Loucy (cell line): ENCODE measurements around the gene ADCY7.

Experiments
- H2AFZ ChIP-seq: fragments of 200-600 bp; sonication (generic); 2 replicates; pipeline ENCODE4 v1.6.0; 2016; ENCODE audit warnings: antibody characterized with exemption, mild to moderate bottlenecking, low read length, moderate library complexity
- H3F3A ChIP-seq: fragments of 200-600 bp; 2 replicates; pipeline ENCODE4 v1.6.0; 2016; ENCODE audit warnings: antibody characterized with exemption, low read depth, mild to moderate bottlenecking
- H3K27me3 ChIP-seq: fragments of 200-600 bp; sonication (generic); 2 replicates; pipeline ENCODE4 v1.6.1; 2014; ENCODE audit warnings: low read length, mild to moderate bottlenecking; ENCODE audit not compliant: insufficient read depth, poor library complexity, severe bottlenecking
- H3K36me3 ChIP-seq: fragments of 200-600 bp; sonication (generic); 2 replicates; pipeline ENCODE4 v1.6.1; 2016; ENCODE audit warnings: low read length; ENCODE audit not compliant: insufficient read depth
- H3K4me1 ChIP-seq: fragments of 200-600 bp; sonication (generic); 2 replicates; pipeline ENCODE4 v1.5.1; 2014; ENCODE audit warnings: low read length, mild to moderate bottlenecking; ENCODE audit not compliant: insufficient read depth, poor library complexity, severe bottlenecking
- H3K4me2 ChIP-seq: fragments of 200-600 bp; sonication (generic); 2 replicates; pipeline ENCODE4 v1.6.0; 2014; ENCODE audit warnings: antibody characterized with exemption, low read length, low read depth, mild to moderate bottlenecking; ENCODE audit not compliant: poor library complexity, severe bottlenecking
- H3K4me3 ChIP-seq: fragments of 200-600 bp; sonication (generic); 2 replicates; pipeline ENCODE4 v1.5.1; 2014; ENCODE audit warnings: low read length, mild to moderate bottlenecking, mixed read lengths; ENCODE audit not compliant: poor library complexity, severe bottlenecking
- H3K79me2 ChIP-seq: fragments of 200-600 bp; sonication (generic); 2 replicates; pipeline ENCODE4 v1.6.1; 2014; ENCODE audit warnings: low read length; ENCODE audit not compliant: insufficient read depth
- H3K9ac ChIP-seq: fragments of 200-600 bp; sonication (generic); 2 replicates; pipeline ENCODE4 v1.6.0; 2014; ENCODE audit warnings: mild to moderate bottlenecking, low read depth, low read length, moderate library complexity; ENCODE audit not compliant: poor library complexity, severe bottlenecking
- H3K9me2 ChIP-seq: fragments of 200-600 bp; sonication (generic); replicated peaks from 2 replicates; pipeline ENCODE4 v1.6.1; 2016; ENCODE audit warnings: low read depth, low read length, mixed read lengths
- H3K9me3 ChIP-seq: fragments of 200-600 bp; sonication (generic); 2 replicates; pipeline ENCODE4 v1.6.1; 2014; ENCODE audit warnings: mild to moderate bottlenecking, antibody characterized with exemption, low read length, low read depth; ENCODE audit not compliant: insufficient read depth
- H4K20me1 ChIP-seq: fragments of 200-600 bp; sonication (generic); 2 replicates; pipeline ENCODE4 v1.6.0; 2014; ENCODE audit warnings: antibody characterized with exemption, low read length, mild to moderate bottlenecking; ENCODE audit not compliant: insufficient read depth, poor library complexity, severe bottlenecking
- EZH2phosphoT487 ChIP-seq: fragments of 200-600 bp; IDR thresholded peaks from 2 replicates; pipeline ENCODE4 v1.6.1; 2018; ENCODE audit warnings: antibody characterized with exemption, mild to moderate bottlenecking, moderate library complexity, borderline replicate concordance
- TF ChIP-seq, protein P1 (sequence below): fragments of 200-600 bp; sonication (generic); conservative IDR thresholded peaks from 2 replicates; pipeline ENCODE4 v1.5.1; 2014; ENCODE audit warnings: mild to moderate bottlenecking, antibody characterized with exemption, low read length

The ADCY7 gene

DNA sequence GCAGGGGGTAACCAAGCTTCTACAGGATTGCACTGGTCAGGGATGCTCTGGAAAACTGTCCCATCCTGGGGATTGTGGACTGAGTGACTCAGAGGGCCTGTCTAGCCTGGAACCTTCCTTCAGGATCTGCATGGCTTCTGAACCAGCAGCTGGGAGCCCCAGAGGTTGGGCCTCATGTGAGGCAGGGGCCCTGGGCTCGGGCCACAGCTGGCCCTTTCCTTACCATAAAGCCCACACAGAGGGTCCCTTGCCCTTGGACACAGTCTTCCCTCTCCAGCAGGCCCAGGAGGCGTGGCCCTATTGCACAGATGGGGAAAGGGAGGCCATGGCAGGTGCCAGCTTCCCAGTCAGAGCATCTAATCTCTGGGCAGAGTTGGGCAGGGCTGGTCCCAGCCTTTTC, 30.5 kb downstream of the ADCY7 start:
- Histone ChIP-seq H3K9ac (no peak overlapping the region), H3K27me3 (no peaks in the 10 kb centered on the region), H3K4me3 (no peak overlapping the region), H3K4me2 (no peak overlapping the region), H3K4me1 (no peaks in the 10 kb centered on the region), H4K20me1 (no peaks in the 10 kb centered on the region), H3K9me2 (no peaks in the 10 kb centered on the region), H3K9me3 (no peaks in the 10 kb centered on the region), H2AFZ (no peak overlapping the region), H3K79me2 (no peaks in the 10 kb centered on the region), H3K36me3 (peaks cover 87% of the 10 kb centered on the region; the same call in 1 of the 2 replicates), H3F3A (no peaks in the 10 kb centered on the region)
- no peak for TF ChIP-seq EZH2phosphoT487
- TF ChIP-seq, protein P1, sequence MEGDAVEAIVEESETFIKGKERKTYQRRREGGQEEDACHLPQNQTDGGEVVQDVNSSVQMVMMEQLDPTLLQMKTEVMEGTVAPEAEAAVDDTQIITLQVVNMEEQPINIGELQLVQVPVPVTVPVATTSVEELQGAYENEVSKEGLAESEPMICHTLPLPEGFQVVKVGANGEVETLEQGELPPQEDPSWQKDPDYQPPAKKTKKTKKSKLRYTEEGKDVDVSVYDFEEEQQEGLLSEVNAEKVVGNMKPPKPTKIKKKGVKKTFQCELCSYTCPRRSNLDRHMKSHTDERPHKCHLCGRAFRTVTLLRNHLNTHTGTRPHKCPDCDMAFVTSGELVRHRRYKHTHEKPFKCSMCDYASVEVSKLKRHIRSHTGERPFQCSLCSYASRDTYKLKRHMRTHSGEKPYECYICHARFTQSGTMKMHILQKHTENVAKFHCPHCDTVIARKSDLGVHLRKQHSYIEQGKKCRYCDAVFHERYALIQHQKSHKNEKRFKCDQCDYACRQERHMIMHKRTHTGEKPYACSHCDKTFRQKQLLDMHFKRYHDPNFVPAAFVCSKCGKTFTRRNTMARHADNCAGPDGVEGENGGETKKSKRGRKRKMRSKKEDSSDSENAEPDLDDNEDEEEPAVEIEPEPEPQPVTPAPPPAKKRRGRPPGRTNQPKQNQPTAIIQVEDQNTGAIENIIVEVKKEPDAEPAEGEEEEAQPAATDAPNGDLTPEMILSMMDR = no peak

DNA sequence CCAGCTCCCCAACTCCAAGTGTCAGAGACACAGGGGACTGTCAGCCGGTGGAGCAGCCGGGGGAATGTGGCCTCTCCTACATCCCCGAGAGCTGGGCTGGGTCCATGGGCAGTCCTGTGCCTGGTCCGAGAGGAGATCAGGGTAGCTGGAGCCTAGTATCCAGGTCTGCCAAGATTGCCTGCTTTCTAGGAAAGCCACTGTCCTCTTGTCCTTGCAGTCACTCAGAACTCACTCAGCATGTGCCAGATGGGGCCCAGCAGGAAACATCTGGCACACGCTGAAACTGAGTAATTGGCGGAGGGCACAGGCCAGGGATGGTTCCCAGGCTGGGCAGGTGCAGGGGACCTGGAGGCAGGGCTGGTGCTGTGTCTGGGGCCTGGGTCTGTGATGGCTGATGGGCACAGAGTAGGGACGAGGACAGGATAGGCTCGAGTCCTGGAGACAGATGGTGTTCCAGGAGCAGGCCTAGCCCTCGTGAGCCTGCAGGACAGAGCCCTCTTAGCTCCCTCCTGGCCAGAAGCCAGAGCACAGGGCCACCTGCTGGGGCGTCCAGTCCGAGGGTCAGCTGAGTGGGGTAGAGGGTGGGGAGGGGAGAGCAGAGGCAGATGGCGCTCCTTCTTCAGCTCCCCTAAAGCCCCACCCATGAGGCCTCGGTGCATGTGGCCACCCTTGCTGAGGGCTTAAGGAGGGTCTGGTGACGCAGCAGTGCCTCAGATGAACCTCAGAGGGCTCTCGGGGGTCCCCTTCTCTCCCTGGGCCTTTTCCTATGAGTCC, 31.1 kb downstream of the ADCY7 start:
- no peaks in the 10 kb centered on the region for H4K20me1 ChIP-seq
- H3K9me2 ChIP-seq = no peaks in the 10 kb centered on the region
- no peaks in the 10 kb centered on the region for H3K4me1 ChIP-seq
- no peak overlapping the region for H2AFZ ChIP-seq
- H3K9ac ChIP-seq = no peak overlapping the region
- no peaks in the 10 kb centered on the region for H3K9me3 ChIP-seq
- no peaks in the 10 kb centered on the region for H3K27me3 ChIP-seq
- no peaks in the 10 kb centered on the region for H3K79me2 ChIP-seq
- H3K4me2 ChIP-seq = no peak overlapping the region
- H3F3A ChIP-seq = no peaks in the 10 kb centered on the region
- H3K36me3 ChIP-seq = peaks cover 87% of the 10 kb centered on the region; the same call in 1 of the 2 replicates
- no peak for TF ChIP-seq EZH2phosphoT487
- TF ChIP-seq, protein P1 = no peak
- H3K4me3 ChIP-seq = no peak overlapping the region

DNA sequence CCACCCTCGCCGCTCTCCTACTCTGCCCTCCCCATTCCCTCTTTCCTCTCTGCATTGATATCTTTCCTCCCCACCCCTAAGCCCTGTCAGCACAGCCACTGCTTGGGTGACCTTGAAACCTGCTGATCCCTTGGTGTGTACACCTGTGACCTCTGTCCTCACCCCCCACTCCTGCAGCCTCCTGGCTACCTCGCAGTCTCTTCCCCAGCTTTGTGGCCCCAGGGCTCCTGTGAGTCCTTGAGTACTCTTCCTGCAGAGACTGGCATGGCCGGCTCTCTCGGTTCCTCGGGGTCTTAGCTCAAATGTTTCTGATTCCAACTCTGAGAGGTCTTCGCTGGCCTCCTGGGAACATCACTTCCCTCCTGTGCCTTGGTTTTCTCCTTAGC, 31.7 kb downstream of the ADCY7 start:
- Histone ChIP-seq H4K20me1 (no peaks in the 10 kb centered on the region), H3K4me2 (no peak overlapping the region), H3K9me2 (no peaks in the 10 kb centered on the region), H3K9me3 (no peaks in the 10 kb centered on the region), H3K4me3 (no peak overlapping the region), H3K9ac (no peak overlapping the region), H3F3A (no peaks in the 10 kb centered on the region), H3K27me3 (no peaks in the 10 kb centered on the region), H3K36me3 (peaks cover 87% of the 10 kb centered on the region; the same call in 1 of the 2 replicates), H2AFZ (no peak overlapping the region), H3K79me2 (no peaks in the 10 kb centered on the region), H3K4me1 (no peaks in the 10 kb centered on the region)
- TF ChIP-seq EZH2phosphoT487 = no peak
- TF ChIP-seq, protein P1 = no peak
